HEK293 (cell line): ENCODE data around the gene TPBGL.

Source experiments
- CTCF ChIA-PET: fragments of 350-600 bp; formaldehyde crosslinking; extraction: SDS; loops from one replicate; lab custom pipeline; 2021; ENCODE audit warnings: antibody characterized with exemption; lab: Yijun Ruan, JAX
- POLR2A ChIA-PET: fragments of 300-600 bp; formaldehyde crosslinking; extraction: SDS; loops from one replicate; lab custom pipeline; 2020; ENCODE audit warnings: antibody characterized with exemption, inconsistent platforms; lab: Yijun Ruan, JAX
- H3K27ac ChIP-seq: fragments of 200-500 bp; sonication (Bioruptor generic); 2 replicates; pipeline ENCODE4 v1.5.1; 2014; ENCODE audit warnings: low read depth, low read length, control low read depth, inconsistent platforms; ENCODE audit errors: extremely low read depth
- H3K36me3 ChIP-seq, 2 experiments: fragments of 200-500 bp in 1 of 2; sonication (Bioruptor generic) in 1 of 2; 1 replicate in 1 of 2; 2 replicates in 1 of 2; pipeline ENCODE4 v1.5.1; 2014 to 2017; ENCODE audit warnings: inconsistent platforms in 2 of 2, low read length in 2 of 2; ENCODE audit not compliant: control insufficient read depth in 2 of 2, insufficient read depth in 1 of 2
- H3K4me1 ChIP-seq: fragments of 200-500 bp; sonication (Bioruptor generic); 2 replicates; pipeline ENCODE4 v1.5.1; 2014; ENCODE audit warnings: mild to moderate bottlenecking, low read length, inconsistent platforms; ENCODE audit not compliant: control insufficient read depth, insufficient read depth
- H3K4me3 ChIP-seq: 2 replicates; pipeline ENCODE4 v1.5.1; 2011; ENCODE audit warnings: low read depth, mild to moderate bottlenecking, control low read depth, low read length, moderate library complexity
- H3K9me3 ChIP-seq: fragments of 200-500 bp; sonication (Bioruptor generic); 2 replicates; pipeline ENCODE4 v1.5.1; 2014; ENCODE audit warnings: low read depth, low read length, inconsistent platforms; ENCODE audit not compliant: control insufficient read depth, insufficient read depth
- OVOL3 ChIP-seq: fragments of 450-650 bp; formaldehyde crosslinking; IDR thresholded peaks from 2 replicates; pipeline ENCODE4 v1.5.1; 2016; ENCODE audit warnings: missing biosample characterization, missing genetic modification characterization
- REPIN1 ChIP-seq: fragments of 450-650 bp; formaldehyde crosslinking; IDR thresholded peaks from 2 replicates; pipeline ENCODE4 v1.5.1; 2017; ENCODE audit warnings: missing biosample characterization, missing genetic modification characterization, low read depth
- ZBTB10 ChIP-seq: fragments of 450-650 bp; formaldehyde crosslinking; IDR thresholded peaks from 2 replicates; pipeline ENCODE4 v1.5.1; 2016; ENCODE audit warnings: missing biosample characterization, missing genetic modification characterization
- ZBTB26 ChIP-seq: fragments of 450-650 bp; formaldehyde crosslinking; optimal IDR thresholded peaks from 2 replicates; pipeline ENCODE3; 2016; ENCODE audit warnings: missing biosample characterization, mild to moderate bottlenecking, missing genetic modification characterization
- ZNF324 ChIP-seq: fragments of 450-650 bp; formaldehyde crosslinking; IDR thresholded peaks from 2 replicates; pipeline ENCODE4 v1.5.1; 2016; ENCODE audit warnings: missing biosample characterization, missing genetic modification characterization
- ZNF449 ChIP-seq: fragments of 450-650 bp; formaldehyde crosslinking; IDR thresholded peaks from 2 replicates; pipeline ENCODE4 v1.5.1; 2017; ENCODE audit warnings: missing biosample characterization, mild to moderate bottlenecking, missing genetic modification characterization, moderate library complexity
- ZNF510 ChIP-seq: fragments of 450-650 bp; formaldehyde crosslinking; IDR thresholded peaks from 2 replicates; pipeline ENCODE4 v1.5.1; 2018; ENCODE audit warnings: mild to moderate bottlenecking, missing genetic modification characterization, missing biosample characterization; ENCODE audit not compliant: insufficient replicate concordance
- ZNF558 ChIP-seq: fragments of 450-650 bp; formaldehyde crosslinking; IDR thresholded peaks from 2 replicates; pipeline ENCODE4 v1.5.1; 2016; ENCODE audit warnings: missing biosample characterization, missing genetic modification characterization
- ZNF585B ChIP-seq: fragments of 450-650 bp; formaldehyde crosslinking; IDR thresholded peaks from 2 replicates; pipeline ENCODE4 v1.5.1; 2016; ENCODE audit warnings: missing biosample characterization, missing genetic modification characterization
- ZNF791 ChIP-seq: fragments of 450-650 bp; formaldehyde crosslinking; IDR thresholded peaks from 2 replicates; pipeline ENCODE4 v1.5.1; 2016; ENCODE audit warnings: missing biosample characterization, missing genetic modification characterization
- ZSCAN30 ChIP-seq: fragments of 450-650 bp; IDR thresholded peaks from 2 replicates; pipeline ENCODE4 v1.5.1; 2018; ENCODE audit warnings: missing biosample characterization, mild to moderate bottlenecking, missing genetic modification characterization, moderate library complexity
- TF ChIP-seq, protein P1 (sequence below): fragments of 450-650 bp; formaldehyde crosslinking; IDR thresholded peaks from 2 replicates; pipeline ENCODE4 v1.5.1; 2016; ENCODE audit warnings: missing biosample characterization, missing genetic modification characterization
- TF ChIP-seq, protein P2 (sequence below): fragments of 450-650 bp; formaldehyde crosslinking; conservative IDR thresholded peaks from 2 replicates; pipeline ENCODE4 v1.5.1; 2016; ENCODE audit warnings: low read depth, missing biosample characterization, missing genetic modification characterization
- TF ChIP-seq, protein P3 (sequence below): fragments of 450-650 bp; formaldehyde crosslinking; IDR thresholded peaks from 2 replicates; pipeline ENCODE4 v1.5.1; 2017; ENCODE audit warnings: missing biosample characterization, missing genetic modification characterization

Gene TPBGL

GRCh38 chr11:75236062-75236461 is 4.5 kb upstream of the TPBGL start (continued):
- TF ChIP-seq ZBTB10 (tag by site-specific recombination): no peak
- no peak for TF ChIP-seq ZNF449 (tag by site-specific recombination)

- POLR2A ChIA-PET: no interaction called here
- H3K27ac ChIP-seq: no peak overlapping the region
- TF ChIP-seq, protein P1, sequence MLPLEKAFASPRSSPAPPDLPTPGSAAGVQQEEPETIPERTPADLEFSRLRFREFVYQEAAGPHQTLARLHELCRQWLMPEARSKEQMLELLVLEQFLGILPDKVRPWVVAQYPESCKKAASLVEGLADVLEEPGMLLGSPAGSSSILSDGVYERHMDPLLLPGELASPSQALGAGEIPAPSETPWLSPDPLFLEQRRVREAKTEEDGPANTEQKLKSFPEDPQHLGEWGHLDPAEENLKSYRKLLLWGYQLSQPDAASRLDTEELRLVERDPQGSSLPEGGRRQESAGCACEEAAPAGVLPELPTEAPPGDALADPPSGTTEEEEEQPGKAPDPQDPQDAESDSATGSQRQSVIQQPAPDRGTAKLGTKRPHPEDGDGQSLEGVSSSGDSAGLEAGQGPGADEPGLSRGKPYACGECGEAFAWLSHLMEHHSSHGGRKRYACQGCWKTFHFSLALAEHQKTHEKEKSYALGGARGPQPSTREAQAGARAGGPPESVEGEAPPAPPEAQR (tag by site-specific recombination): no peak
- no peak for TF ChIP-seq ZNF558 (tag by site-specific recombination)
- no peak for TF ChIP-seq ZNF324 (tag by site-specific recombination)
- TF ChIP-seq, protein P2, sequence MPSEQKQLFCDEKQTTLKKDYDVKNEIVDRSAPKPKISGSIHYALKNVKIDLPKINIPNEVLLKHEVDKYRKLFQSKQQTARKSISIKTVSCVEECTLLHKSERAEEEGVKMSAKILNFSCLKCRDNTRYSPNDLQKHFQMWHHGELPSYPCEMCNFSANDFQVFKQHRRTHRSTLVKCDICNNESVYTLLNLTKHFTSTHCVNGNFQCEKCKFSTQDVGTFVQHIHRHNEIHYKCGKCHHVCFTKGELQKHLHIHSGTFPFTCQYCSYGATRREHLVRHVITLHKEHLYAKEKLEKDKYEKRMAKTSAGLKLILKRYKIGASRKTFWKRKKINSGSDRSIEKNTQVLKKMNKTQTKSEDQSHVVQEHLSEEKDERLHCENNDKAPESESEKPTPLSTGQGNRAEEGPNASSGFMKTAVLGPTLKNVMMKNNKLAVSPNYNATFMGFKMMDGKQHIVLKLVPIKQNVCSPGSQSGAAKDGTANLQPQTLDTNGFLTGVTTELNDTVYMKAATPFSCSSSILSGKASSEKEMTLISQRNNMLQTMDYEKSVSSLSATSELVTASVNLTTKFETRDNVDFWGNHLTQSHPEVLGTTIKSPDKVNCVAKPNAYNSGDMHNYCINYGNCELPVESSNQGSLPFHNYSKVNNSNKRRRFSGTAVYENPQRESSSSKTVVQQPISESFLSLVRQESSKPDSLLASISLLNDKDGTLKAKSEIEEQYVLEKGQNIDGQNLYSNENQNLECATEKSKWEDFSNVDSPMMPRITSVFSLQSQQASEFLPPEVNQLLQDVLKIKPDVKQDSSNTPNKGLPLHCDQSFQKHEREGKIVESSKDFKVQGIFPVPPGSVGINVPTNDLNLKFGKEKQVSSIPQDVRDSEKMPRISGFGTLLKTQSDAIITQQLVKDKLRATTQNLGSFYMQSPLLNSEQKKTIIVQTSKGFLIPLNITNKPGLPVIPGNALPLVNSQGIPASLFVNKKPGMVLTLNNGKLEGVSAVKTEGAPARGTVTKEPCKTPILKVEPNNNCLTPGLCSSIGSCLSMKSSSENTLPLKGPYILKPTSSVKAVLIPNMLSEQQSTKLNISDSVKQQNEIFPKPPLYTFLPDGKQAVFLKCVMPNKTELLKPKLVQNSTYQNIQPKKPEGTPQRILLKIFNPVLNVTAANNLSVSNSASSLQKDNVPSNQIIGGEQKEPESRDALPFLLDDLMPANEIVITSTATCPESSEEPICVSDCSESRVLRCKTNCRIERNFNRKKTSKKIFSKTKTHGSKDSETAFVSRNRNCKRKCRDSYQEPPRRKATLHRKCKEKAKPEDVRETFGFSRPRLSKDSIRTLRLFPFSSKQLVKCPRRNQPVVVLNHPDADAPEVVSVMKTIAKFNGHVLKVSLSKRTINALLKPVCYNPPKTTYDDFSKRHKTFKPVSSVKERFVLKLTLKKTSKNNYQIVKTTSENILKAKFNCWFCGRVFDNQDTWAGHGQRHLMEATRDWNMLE: no peak
- TF ChIP-seq OVOL3 (tag by site-specific recombination): no peak
- no peak for TF ChIP-seq ZNF585B (tag by site-specific recombination)
- no peak overlapping the region for H3K4me3 ChIP-seq
- no peaks in the 10 kb centered on the region for H3K9me3 ChIP-seq
- CTCF ChIA-PET: interaction anchor here (0.6 to 1.7 kb wide), 7 partner anchors 11 to 931 kb away, joined by 3 to 5 read pairs (median 4); no protein-coding TSS in a partner anchor
- no peaks in the 10 kb centered on the region for H3K36me3 ChIP-seq
- no peaks in the 10 kb centered on the region for H3K4me1 ChIP-seq
Measured at GRCh38 chr11:75237050-75237449, 3.5 kb upstream of the TPBGL start.

GRCh38 chr11:75238595-75239440 is 1.8 kb upstream of the TPBGL start:
- no peak for TF ChIP-seq REPIN1 (tag by site-specific recombination)
- TF ChIP-seq ZNF510 (tag by site-specific recombination): no peak
- TF ChIP-seq, protein P3, sequence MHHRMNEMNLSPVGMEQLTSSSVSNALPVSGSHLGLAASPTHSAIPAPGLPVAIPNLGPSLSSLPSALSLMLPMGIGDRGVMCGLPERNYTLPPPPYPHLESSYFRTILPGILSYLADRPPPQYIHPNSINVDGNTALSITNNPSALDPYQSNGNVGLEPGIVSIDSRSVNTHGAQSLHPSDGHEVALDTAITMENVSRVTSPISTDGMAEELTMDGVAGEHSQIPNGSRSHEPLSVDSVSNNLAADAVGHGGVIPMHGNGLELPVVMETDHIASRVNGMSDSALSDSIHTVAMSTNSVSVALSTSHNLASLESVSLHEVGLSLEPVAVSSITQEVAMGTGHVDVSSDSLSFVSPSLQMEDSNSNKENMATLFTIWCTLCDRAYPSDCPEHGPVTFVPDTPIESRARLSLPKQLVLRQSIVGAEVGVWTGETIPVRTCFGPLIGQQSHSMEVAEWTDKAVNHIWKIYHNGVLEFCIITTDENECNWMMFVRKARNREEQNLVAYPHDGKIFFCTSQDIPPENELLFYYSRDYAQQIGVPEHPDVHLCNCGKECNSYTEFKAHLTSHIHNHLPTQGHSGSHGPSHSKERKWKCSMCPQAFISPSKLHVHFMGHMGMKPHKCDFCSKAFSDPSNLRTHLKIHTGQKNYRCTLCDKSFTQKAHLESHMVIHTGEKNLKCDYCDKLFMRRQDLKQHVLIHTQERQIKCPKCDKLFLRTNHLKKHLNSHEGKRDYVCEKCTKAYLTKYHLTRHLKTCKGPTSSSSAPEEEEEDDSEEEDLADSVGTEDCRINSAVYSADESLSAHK (tag by site-specific recombination): no peak
- TF ChIP-seq ZNF791 (tag by site-specific recombination): no peak
- TF ChIP-seq ZBTB26: no peak
- TF ChIP-seq ZSCAN30 (tag by site-specific recombination): no peak
- TF ChIP-seq, all 188 proteins: peak for 0
- Histone ChIP-seq H3K4me3 (no peak overlapping the region), H3K4me1 (no peaks in the 10 kb centered on the region), H3K36me3 (no peaks in the 10 kb centered on the region), H3K9me3 (no peaks in the 10 kb centered on the region), H3K27ac (no peak overlapping the region)
- CTCF ChIA-PET: interaction anchor here (0.6 to 5.4 kb wide), 7 partner anchors 8 to 537 kb away, joined by 3 to 59 read pairs (median 3); no protein-coding TSS in a partner anchor
- POLR2A ChIA-PET: no interaction called here
